ENCODE results near the gene GRHL3.

GRHL3 gene

GRCh38 chr1:24362982-24363614 is 43.9 kb downstream of the GRHL3 start:
- Histone ChIP-seq H3K4me3 (ENCODE audit: low read depth, low read length, poor library complexity, severe bottlenecking) (no peak overlapping the region), H2AFZ (ENCODE audit: low read length) (no peak overlapping the region), H3K4me1 (ENCODE audit: insufficient read depth, low read length, severe bottlenecking) (no peaks in the 10 kb centered on the region)

DNA sequence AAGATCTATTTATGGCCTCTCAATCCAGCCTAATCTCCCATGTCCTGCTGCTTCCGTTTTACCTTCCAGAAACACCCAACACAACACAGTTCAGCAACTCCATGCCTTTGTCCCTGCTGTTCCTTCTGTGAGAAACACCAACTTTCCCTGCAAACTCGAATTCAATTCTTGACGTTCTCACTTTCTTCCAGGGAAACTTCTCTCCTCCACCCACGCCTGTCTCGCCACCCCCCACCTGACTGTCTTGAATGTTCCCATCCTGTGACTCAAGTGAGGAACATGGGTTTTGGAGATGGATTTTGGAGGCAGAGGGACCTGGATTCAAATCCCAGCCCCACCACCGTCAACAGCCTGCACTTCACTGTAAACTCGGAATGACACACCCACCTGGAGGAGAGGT is 44.8 kb downstream of the GRHL3 start:
- Histone ChIP-seq H3K79me2 (ENCODE audit: insufficient read depth, low read length) (no peaks in the 10 kb centered on the region), H3K9ac (ENCODE audit: low read length) (no peak overlapping the region), H3K27me3 (ENCODE audit: insufficient read depth, low read length) (no peaks in the 10 kb centered on the region), H2AFZ (ENCODE audit: low read length) (no peak overlapping the region), H3K4me3 (ENCODE audit: low read depth, low read length, poor library complexity, severe bottlenecking) (no peak overlapping the region), H4K20me1 (ENCODE audit: insufficient read depth, low read length) (no peaks in the 10 kb centered on the region), H3K27ac (ENCODE audit: low read depth, low read length, poor library complexity, severe bottlenecking) (no peak overlapping the region), H3K36me3 (ENCODE audit: insufficient read depth, low read length) (no peaks in the 10 kb centered on the region; the same call in 1 of the 2 replicates), H3K9me2 (ENCODE audit: low read depth, low read length) (no peaks in the 10 kb centered on the region), H3K9me3 (ENCODE audit: low read length) (no peaks in the 10 kb centered on the region), H3K4me1 (ENCODE audit: insufficient read depth, low read length, severe bottlenecking) (no peaks in the 10 kb centered on the region), H3K4me2 (ENCODE audit: low read length) (no peak overlapping the region), H3F3A (ENCODE audit: insufficient read depth, low read length) (no peaks in the 10 kb centered on the region)
- TF ChIP-seq EZH2 (IDR thresholded peaks at IDR 0.05; ENCODE audit: borderline replicate concordance, low read length) = no peak
- no peak for TF ChIP-seq CTCF (IDR thresholded peaks at IDR 0.05; ENCODE audit: low read length)

More at GRCh38 chr1:24362982-24363614, 43.9 kb downstream of the GRHL3 start:
- Histone ChIP-seq H3K4me2 (ENCODE audit: low read length) (no peak overlapping the region), H3K9me2 (ENCODE audit: low read depth, low read length) (no peaks in the 10 kb centered on the region), H3K27ac (ENCODE audit: low read depth, low read length, poor library complexity, severe bottlenecking) (no peak overlapping the region), H4K20me1 (ENCODE audit: insufficient read depth, low read length) (no peaks in the 10 kb centered on the region), H3K79me2 (ENCODE audit: insufficient read depth, low read length) (no peaks in the 10 kb centered on the region), H3K27me3 (ENCODE audit: insufficient read depth, low read length) (no peaks in the 10 kb centered on the region), H3K9ac (ENCODE audit: low read length) (no peak overlapping the region), H3K9me3 (ENCODE audit: low read length) (no peaks in the 10 kb centered on the region), H3F3A (ENCODE audit: insufficient read depth, low read length) (no peaks in the 10 kb centered on the region), H3K36me3 (ENCODE audit: insufficient read depth, low read length) (no peaks in the 10 kb centered on the region; the same call in 1 of the 2 replicates)
- TF ChIP-seq EZH2 (IDR thresholded peaks at IDR 0.05; ENCODE audit: borderline replicate concordance, low read length) = no peak
- no peak for TF ChIP-seq CTCF (IDR thresholded peaks at IDR 0.05; ENCODE audit: low read length)

DNA sequence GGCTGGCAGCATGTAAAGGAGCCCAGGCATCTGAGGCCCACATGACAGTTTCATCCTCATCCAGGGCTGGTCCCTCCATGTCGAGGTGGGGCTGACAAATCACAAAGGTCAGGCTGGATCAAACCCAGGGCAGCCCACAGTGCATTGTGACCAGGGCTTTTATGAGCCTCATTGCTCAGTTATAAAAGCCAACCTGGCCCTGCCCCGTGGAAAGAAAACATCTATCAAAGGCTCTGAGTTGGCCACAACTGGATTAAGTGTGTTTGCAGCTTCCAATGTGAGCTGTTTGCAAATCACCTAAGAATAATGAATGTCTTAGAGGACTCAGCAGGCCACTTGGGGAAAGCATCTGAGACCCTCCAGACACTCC is 45.4 kb downstream of the GRHL3 start:
- no peaks in the 10 kb centered on the region for H3F3A ChIP-seq (ENCODE audit: insufficient read depth, low read length)
- no peaks in the 10 kb centered on the region for H3K79me2 ChIP-seq (ENCODE audit: insufficient read depth, low read length)
- no peaks in the 10 kb centered on the region for H3K9me3 ChIP-seq (ENCODE audit: low read length)
- no peaks in the 10 kb centered on the region for H3K27me3 ChIP-seq (ENCODE audit: insufficient read depth, low read length)
- H3K36me3 ChIP-seq (ENCODE audit: insufficient read depth, low read length) = no peaks in the 10 kb centered on the region; the same call in 1 of the 2 replicates
- no peaks in the 10 kb centered on the region for H3K4me1 ChIP-seq (ENCODE audit: insufficient read depth, low read length, severe bottlenecking)
- no peak overlapping the region for H3K4me2 ChIP-seq (ENCODE audit: low read length)
- no peaks in the 10 kb centered on the region for H4K20me1 ChIP-seq (ENCODE audit: insufficient read depth, low read length)
- no peak overlapping the region for H3K27ac ChIP-seq (ENCODE audit: low read depth, low read length, poor library complexity, severe bottlenecking)
- H3K9me2 ChIP-seq (ENCODE audit: low read depth, low read length) = no peaks in the 10 kb centered on the region
- TF ChIP-seq CTCF (IDR thresholded peaks at IDR 0.05; ENCODE audit: low read length) (no peak), EZH2 (IDR thresholded peaks at IDR 0.05; ENCODE audit: borderline replicate concordance, low read length) (no peak)
- no peak overlapping the region for H3K9ac ChIP-seq (ENCODE audit: low read length)
- H3K4me3 ChIP-seq (ENCODE audit: low read depth, low read length, poor library complexity, severe bottlenecking) = no peak overlapping the region
- H2AFZ ChIP-seq (ENCODE audit: low read length) = no peak overlapping the region

All from OCI-LY1 (cell line).